OCI-LY7 (cell line): ENCODE results near the gene CARD10. TPM values are rescaled to one million over a fixed set of nuclear protein-coding genes. Genes with fewer than 3 reads are reported as not detected.
"Not testable (repeated sequence)": the region's sequence is repeated elsewhere in the genome, so short reads cannot be mapped to it uniquely, and the experiment has no call there.

ENCODE experiments used
- BruUV-seq: library from RNA; stranded (reverse); fragments of 400-500 nt; replicated peaks from 2 replicates; lab custom pipeline; 2021; lab: Mats Ljungman, UMichigan
- CTCF ChIA-PET: fragments of 300-600 bp; sonication (Branson Sonifier 250); formaldehyde crosslinking; loops from one replicate; lab custom pipeline; 2022; ENCODE audit warnings: antibody characterized with exemption; ENCODE audit not compliant: unreplicated experiment; lab: Charles Lee
- POLR2A ChIA-PET: fragments of 300-600 bp; sonication (Branson Sonifier 250); formaldehyde crosslinking; loops from one replicate; lab custom pipeline; 2022; ENCODE audit warnings: antibody characterized with exemption; lab: Charles Lee
- DNase-seq: peaks from one replicate; pipeline ENCODE4 v3.0.0-alpha.2; 2015; ENCODE audit warnings: low spot score
- H2AFZ ChIP-seq: fragments of 200-600 bp; sonication (generic), shearing (Covaris generic); 2 replicates; pipeline ENCODE4 v1.6.1; 2014; ENCODE audit warnings: mild to moderate bottlenecking, antibody characterized with exemption, low read length, moderate library complexity
- H3K27ac ChIP-seq: fragments of 200-600 bp; sonication (generic); 2 replicates; pipeline ENCODE4 v1.5.1; 2014; ENCODE audit warnings: mixed run types, low read depth, mild to moderate bottlenecking, moderate library complexity, low read length, inconsistent platforms; ENCODE audit not compliant: poor library complexity, severe bottlenecking
- H3K36me3 ChIP-seq: fragments of 200-600 bp; sonication (generic); 2 replicates; pipeline ENCODE4 v1.6.1; 2014; ENCODE audit warnings: mild to moderate bottlenecking, antibody characterized with exemption, low read length, moderate library complexity, mixed read lengths; ENCODE audit not compliant: insufficient read depth
- H3K4me1 ChIP-seq: fragments of 200-600 bp; sonication (generic); 2 replicates; pipeline ENCODE4 v1.5.1; 2014; ENCODE audit warnings: mild to moderate bottlenecking, low read length; ENCODE audit not compliant: insufficient read depth, poor library complexity, severe bottlenecking
- H3K4me2 ChIP-seq: fragments of 200-600 bp; sonication (generic); 2 replicates; pipeline ENCODE4 v1.6.1; 2014; ENCODE audit warnings: mild to moderate bottlenecking, low read length
- H3K4me3 ChIP-seq: fragments of 200-600 bp; sonication (generic); 2 replicates; pipeline ENCODE4 v1.5.1; 2014; ENCODE audit warnings: mild to moderate bottlenecking, low read depth, low read length; ENCODE audit not compliant: poor library complexity, severe bottlenecking
- H3K79me2 ChIP-seq: fragments of 200-600 bp; sonication (generic); 2 replicates; pipeline ENCODE4 v1.6.1; 2016; ENCODE audit warnings: low read depth, mild to moderate bottlenecking, low read length, moderate library complexity, mixed read lengths; ENCODE audit not compliant: insufficient read depth
- H3K9me2 ChIP-seq: fragments of 200-600 bp; sonication (generic); 2 replicates; pipeline ENCODE4 v1.6.1; 2016; ENCODE audit warnings: mild to moderate bottlenecking, low read length, mixed read lengths; ENCODE audit not compliant: insufficient read depth
- H3K9me3 ChIP-seq: fragments of 200-600 bp; sonication (generic); 2 replicates; pipeline ENCODE4 v1.6.1; 2014; ENCODE audit warnings: mild to moderate bottlenecking, mixed run types, low read length, mixed read lengths
- H4K20me1 ChIP-seq: fragments of 200-600 bp; sonication (generic); 2 replicates; pipeline ENCODE4 v1.6.1; 2014; ENCODE audit warnings: mild to moderate bottlenecking, antibody characterized with exemption, low read length, moderate library complexity, mixed read lengths; ENCODE audit not compliant: insufficient read depth
- EZH2phosphoT487 ChIP-seq: fragments of 200-600 bp; sonication (generic); IDR thresholded peaks from 2 replicates; pipeline ENCODE4 v1.6.1; 2018; ENCODE audit warnings: low read depth, borderline replicate concordance, mild to moderate bottlenecking, mixed run types, antibody characterized with exemption, low read length, moderate library complexity, mixed read lengths
- intact Hi-C: fragments of 100-400 bp; cut with micrococcal nuclease; formaldehyde crosslinking; loops from one replicate; pipeline ENCODE4 v1.10.0; 2022; ENCODE audit not compliant: unreplicated experiment
- total RNA-seq, 2 experiments: library from RNA; depleted of rRNA in 1 of 2; stranded (reverse); fragments of >200 nt in 1 of 2; shearing (Covaris generic) in 1 of 2; gene quantifications; 2 replicates each; pipeline ENCODE4 v1.2.3, GENCODE V29; 2014 to 2022
- TF ChIP-seq, protein P1 (sequence below): fragments of 200-600 bp; sonication (generic); conservative IDR thresholded peaks from 2 replicates; pipeline ENCODE4 v1.5.1; 2014; ENCODE audit warnings: mild to moderate bottlenecking, antibody characterized with exemption, low read length, moderate library complexity, mixed read lengths

The CARD10 gene
- total RNA-seq, 2 experiments from 2014 or later: 2.8 to 4.0 TPM

- Histone ChIP-seq H3K36me3 (no peaks in the 10 kb centered on the region), H4K20me1 (no peaks in the 10 kb centered on the region), H2AFZ (no peak overlapping the region), H3K79me2 (no peaks in the 10 kb centered on the region), H3K9me2 (no peaks in the 10 kb centered on the region), H3K4me1 (peaks cover 11% of the 10 kb centered on the region), H3K9me3 (no peaks in the 10 kb centered on the region), H3K4me2 (no peak overlapping the region), H3K27ac (no peak overlapping the region), H3K4me3 (no peak overlapping the region)
- TF ChIP-seq, protein P1, sequence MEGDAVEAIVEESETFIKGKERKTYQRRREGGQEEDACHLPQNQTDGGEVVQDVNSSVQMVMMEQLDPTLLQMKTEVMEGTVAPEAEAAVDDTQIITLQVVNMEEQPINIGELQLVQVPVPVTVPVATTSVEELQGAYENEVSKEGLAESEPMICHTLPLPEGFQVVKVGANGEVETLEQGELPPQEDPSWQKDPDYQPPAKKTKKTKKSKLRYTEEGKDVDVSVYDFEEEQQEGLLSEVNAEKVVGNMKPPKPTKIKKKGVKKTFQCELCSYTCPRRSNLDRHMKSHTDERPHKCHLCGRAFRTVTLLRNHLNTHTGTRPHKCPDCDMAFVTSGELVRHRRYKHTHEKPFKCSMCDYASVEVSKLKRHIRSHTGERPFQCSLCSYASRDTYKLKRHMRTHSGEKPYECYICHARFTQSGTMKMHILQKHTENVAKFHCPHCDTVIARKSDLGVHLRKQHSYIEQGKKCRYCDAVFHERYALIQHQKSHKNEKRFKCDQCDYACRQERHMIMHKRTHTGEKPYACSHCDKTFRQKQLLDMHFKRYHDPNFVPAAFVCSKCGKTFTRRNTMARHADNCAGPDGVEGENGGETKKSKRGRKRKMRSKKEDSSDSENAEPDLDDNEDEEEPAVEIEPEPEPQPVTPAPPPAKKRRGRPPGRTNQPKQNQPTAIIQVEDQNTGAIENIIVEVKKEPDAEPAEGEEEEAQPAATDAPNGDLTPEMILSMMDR: no peak
- no peak for TF ChIP-seq EZH2phosphoT487
- no peak for DNase-seq
- ChIA-PET POLR2A (interaction anchor here (0.6 to 0.7 kb wide), 2 partner anchors 50 to 1469 kb away, joined by 3 read pairs; no protein-coding TSS in a partner anchor), CTCF (no interaction called here)
- BruUV-seq: no TSS peak
- intact Hi-C loops: no loop called here
Observed at GRCh38 chr22:37533995-37534394, 14.8 kb upstream of the CARD10 start.

GRCh38 chr22:37529652-37530345 is 10.6 kb upstream of the CARD10 start:
- Histone ChIP-seq H3K9me3 (no peaks in the 10 kb centered on the region), H4K20me1 (no peaks in the 10 kb centered on the region), H3K79me2 (no peaks in the 10 kb centered on the region), H2AFZ (no peak overlapping the region), H3K27ac (no peak overlapping the region), H3K4me2 (no peak overlapping the region), H3K4me3 (no peak overlapping the region), H3K4me1 (no peaks in the 10 kb centered on the region), H3K9me2 (no peaks in the 10 kb centered on the region), H3K36me3 (no peaks in the 10 kb centered on the region)
- POLR2A ChIA-PET: no interaction called here
- CTCF ChIA-PET: no interaction called here
- no peak for TF ChIP-seq EZH2phosphoT487
- TF ChIP-seq, protein P1: no peak
- no peak for DNase-seq
- intact Hi-C loops: no loop called here
- no TSS peak for BruUV-seq

DNA sequence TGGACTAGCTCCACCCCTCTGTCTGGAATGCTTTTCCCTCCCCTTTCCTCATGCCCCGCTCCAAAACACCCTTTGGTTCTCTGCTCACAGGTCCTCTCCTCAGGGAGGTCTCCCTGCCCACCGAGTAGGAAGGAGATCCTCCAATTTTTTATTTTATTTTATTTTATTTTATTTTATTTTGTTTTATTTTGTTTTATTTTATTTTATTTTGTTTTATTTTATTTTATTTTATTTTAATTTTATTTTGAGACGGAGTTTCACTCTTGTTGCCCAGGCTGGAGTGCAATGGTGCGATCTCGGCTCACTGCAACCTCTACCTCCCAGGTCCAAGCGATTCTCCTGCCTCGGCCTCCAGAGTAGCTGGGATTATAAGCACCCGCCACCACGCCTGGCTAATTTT is 8.7 kb upstream of the CARD10 start:
- H3K4me2 ChIP-seq, H3K9me2 ChIP-seq, CTCF ChIA-PET, intact Hi-C loops, H3K27ac ChIP-seq, H4K20me1 ChIP-seq, H3K4me3 ChIP-seq, DNase-seq, H2AFZ ChIP-seq, H3K36me3 ChIP-seq, H3K9me3 ChIP-seq, H3K79me2 ChIP-seq, BruUV-seq, H3K4me1 ChIP-seq, POLR2A ChIA-PET: not testable (repeated sequence)

DNA sequence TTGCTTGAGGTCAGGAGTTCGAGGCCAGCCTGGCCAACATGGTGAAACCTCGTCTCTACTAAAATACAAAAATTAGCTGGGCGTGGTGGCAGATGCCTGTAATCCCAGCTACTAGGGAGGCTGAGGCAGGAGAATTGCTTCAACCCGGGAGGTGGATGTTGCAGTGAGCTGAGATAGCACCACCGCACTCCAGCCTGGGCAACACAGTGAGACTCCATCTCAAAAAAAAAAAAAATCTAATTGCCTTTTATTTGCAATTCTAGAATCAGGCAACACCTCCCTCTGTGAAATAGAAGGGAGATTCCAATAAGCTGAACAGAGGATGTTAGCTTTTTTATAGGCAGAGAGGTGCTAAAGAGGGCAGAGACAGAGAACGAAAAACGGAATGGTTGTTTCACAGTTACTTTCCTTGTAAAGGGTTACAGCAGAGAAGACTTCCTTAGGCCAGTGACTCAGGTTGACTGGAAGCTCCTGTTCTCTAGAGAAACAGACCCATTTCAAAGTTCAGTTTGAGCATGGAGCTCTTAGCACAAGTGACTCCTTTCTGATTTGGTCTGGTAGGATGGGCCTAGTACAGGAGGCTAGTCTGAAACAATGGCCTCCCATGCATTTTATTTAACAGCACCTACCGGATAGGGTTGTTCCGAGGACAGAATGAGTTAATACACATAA is 8.0 kb upstream of the CARD10 start:
- DNase-seq, H3K4me3 ChIP-seq, H4K20me1 ChIP-seq, H3K36me3 ChIP-seq, POLR2A ChIA-PET, H3K9me2 ChIP-seq, H3K27ac ChIP-seq, H3K9me3 ChIP-seq, H3K79me2 ChIP-seq, BruUV-seq, H2AFZ ChIP-seq, H3K4me1 ChIP-seq, H3K4me2 ChIP-seq, intact Hi-C loops: not testable (repeated sequence)
- CTCF ChIA-PET: interaction anchor here (0.6 kb wide), 1 partner anchor 30 kb away, joined by 3 read pairs; no protein-coding TSS in a partner anchor
